ENCODE measurements around the gene NQO2. TPM values are rescaled to one million over a fixed set of nuclear protein-coding genes. Genes with fewer than 3 reads are reported as not detected.

The NQO2 gene
- total RNA-seq, 1 experiment from 2014 or later, result 35.8 TPM

GRCh38 chr6:2988094-2988425 is 11.6 kb upstream of the NQO2 start:
- Histone ChIP-seq H3K27me3 (replicated peaks; ENCODE audit: control insufficient read depth, insufficient read depth, low read length) (no peaks in the 10 kb centered on the region), H3K4me1 (peaks cover 11% of the 10 kb centered on the region), H3K9me3 (no peaks in the 10 kb centered on the region), H3K4me3 (ENCODE audit: low read depth, low read length) (peak overlapping the region; percentile 79), H3K36me3 (ENCODE audit: control insufficient read depth, insufficient read depth, low read length) (no peaks in the 10 kb centered on the region)
- no peaks in the 10 kb centered on the region for H3K27me3 Mint-ChIP-seq (ENCODE audit: insufficient read depth, unreplicated experiment)
- peak overlapping the region; percentile 76 for H3K4me3 Mint-ChIP-seq (ENCODE audit: unreplicated experiment)
- no peaks in the 10 kb centered on the region for H3K9me3 Mint-ChIP-seq (ENCODE audit: unreplicated experiment)
- TF ChIP-seq, protein P1, sequence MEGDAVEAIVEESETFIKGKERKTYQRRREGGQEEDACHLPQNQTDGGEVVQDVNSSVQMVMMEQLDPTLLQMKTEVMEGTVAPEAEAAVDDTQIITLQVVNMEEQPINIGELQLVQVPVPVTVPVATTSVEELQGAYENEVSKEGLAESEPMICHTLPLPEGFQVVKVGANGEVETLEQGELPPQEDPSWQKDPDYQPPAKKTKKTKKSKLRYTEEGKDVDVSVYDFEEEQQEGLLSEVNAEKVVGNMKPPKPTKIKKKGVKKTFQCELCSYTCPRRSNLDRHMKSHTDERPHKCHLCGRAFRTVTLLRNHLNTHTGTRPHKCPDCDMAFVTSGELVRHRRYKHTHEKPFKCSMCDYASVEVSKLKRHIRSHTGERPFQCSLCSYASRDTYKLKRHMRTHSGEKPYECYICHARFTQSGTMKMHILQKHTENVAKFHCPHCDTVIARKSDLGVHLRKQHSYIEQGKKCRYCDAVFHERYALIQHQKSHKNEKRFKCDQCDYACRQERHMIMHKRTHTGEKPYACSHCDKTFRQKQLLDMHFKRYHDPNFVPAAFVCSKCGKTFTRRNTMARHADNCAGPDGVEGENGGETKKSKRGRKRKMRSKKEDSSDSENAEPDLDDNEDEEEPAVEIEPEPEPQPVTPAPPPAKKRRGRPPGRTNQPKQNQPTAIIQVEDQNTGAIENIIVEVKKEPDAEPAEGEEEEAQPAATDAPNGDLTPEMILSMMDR (IDR thresholded peaks at IDR 0.05; ENCODE audit: insufficient read depth in 1 of 2, low read depth in 1 of 2, low read length in 1 of 2, severe bottlenecking in 1 of 2, unreplicated experiment in 1 of 2), result no peak
- peaks cover 25% of the 10 kb centered on the region for H3K36me3 Mint-ChIP-seq (ENCODE audit: insufficient read depth, unreplicated experiment)
- H3K4me1 Mint-ChIP-seq (ENCODE audit: low read depth, unreplicated experiment), result peaks cover 12% of the 10 kb centered on the region
- intact Hi-C loops (cut with micrococcal nuclease; ENCODE audit: unreplicated experiment), result loop anchor here (1.0 to 2.0 kb wide), 3 partner anchors 8 to 45 kb away; partner anchors contain the start of gene SERPINB6
- POLR2A ChIA-PET, result interaction anchor here (0.6 to 3.6 kb wide), 7 partner anchors 8 to 146 kb away, joined by 3 to 32 read pairs (median 9); partner anchors contain the start of genes NQO2, SERPINB1 and SERPINB6
- peak overlapping the region; percentile 79 for H3K27ac Mint-ChIP-seq (ENCODE audit: unreplicated experiment)
- no peak for DNase-seq
- CTCF ChIA-PET, result interaction anchor here (0.6 to 3.3 kb wide), 19 partner anchors 8 to 1865 kb away, joined by 3 to 32 read pairs (median 5); partner anchors contain the start of gene SERPINB1
- no TSS peak for BruUV-seq (replicated peaks)

- no TSS peak for BruUV-seq (replicated peaks)
- H3K27me3 ChIP-seq (replicated peaks; ENCODE audit: control insufficient read depth, insufficient read depth, low read length), result no peaks in the 10 kb centered on the region
- DNase-seq, result peak; percentile 92 to 94
- POLR2A ChIA-PET, result interaction anchor here (0.6 to 3.6 kb wide), 11 partner anchors 9 to 147 kb away, joined by 3 to 32 read pairs (median 5); partner anchors contain the start of genes NQO2, SERPINB1 and SERPINB6
- Mint-ChIP-seq H3K9me3 (ENCODE audit: unreplicated experiment) (no peaks in the 10 kb centered on the region), H3K27me3 (ENCODE audit: insufficient read depth, unreplicated experiment) (no peaks in the 10 kb centered on the region), H3K36me3 (ENCODE audit: insufficient read depth, unreplicated experiment) (peaks cover 25% of the 10 kb centered on the region), H3K4me1 (ENCODE audit: low read depth, unreplicated experiment) (peaks cover 12% of the 10 kb centered on the region), H3K4me3 (ENCODE audit: unreplicated experiment) (peak overlapping the region; percentile 76), H3K27ac (ENCODE audit: unreplicated experiment) (peak overlapping the region; percentile 97)
- TF ChIP-seq, protein P1 (IDR thresholded peaks at IDR 0.05; ENCODE audit: insufficient read depth in 1 of 2, low read depth in 1 of 2, low read length in 1 of 2, severe bottlenecking in 1 of 2, unreplicated experiment in 1 of 2), result peak; percentile 79 to 86
- H3K9me3 ChIP-seq, result no peaks in the 10 kb centered on the region
- H3K36me3 ChIP-seq (ENCODE audit: control insufficient read depth, insufficient read depth, low read length), result no peaks in the 10 kb centered on the region
- CTCF ChIA-PET, result interaction anchor here (0.6 to 3.3 kb wide), 28 partner anchors 9 to 1865 kb away, joined by 3 to 32 read pairs (median 4); partner anchors contain the start of genes ECI2, NQO2, SERPINB1 and SERPINB6
- H3K4me1 ChIP-seq, result peaks cover 6% of the 10 kb centered on the region; the same call in 1 of the 2 replicates
- peak overlapping the region; percentile 79 for H3K4me3 ChIP-seq (ENCODE audit: low read depth, low read length)
- intact Hi-C loops (cut with micrococcal nuclease; ENCODE audit: unreplicated experiment), result loop anchor here (1.0 to 2.0 kb wide), 7 partner anchors 8 to 197 kb away; partner anchors contain the start of gene SERPINB6
These were observed 11.0 kb upstream of the NQO2 start for GRCh38 chr6:2988426-2989331.
